IMR-90 (cell line): Measurements from ENCODE around the gene CASK. TPM values are rescaled to one million over a fixed set of nuclear protein-coding genes. Genes with fewer than 3 reads are reported as not detected.
A peak's percentile ranks its signal among the peaks of the same experiment; 100 is the strongest.

Source experiments
- ATAC-seq: fragments of 200-7000 bp; cut with Tn5 transposase; 2 replicates; pipeline ENCODE4 v1.9.1; 2020; ENCODE audit warnings: low read depth, mild to moderate bottlenecking, moderate library complexity
- BruUV-seq: library from RNA; stranded (reverse); fragments of 400-500 nt; replicated peaks from 2 replicates; lab custom pipeline; 2021; lab: Mats Ljungman, UMichigan
- CTCF ChIA-PET: fragments of 300-600 bp; formaldehyde crosslinking; extraction: SDS; loops from one replicate; lab custom pipeline; 2021; ENCODE audit warnings: antibody characterized with exemption; lab: Yijun Ruan, JAX
- POLR2A ChIA-PET: fragments of 300-600 bp; sonication (Branson Sonifier 250); formaldehyde crosslinking; loops from one replicate; lab custom pipeline; 2022; ENCODE audit warnings: antibody characterized with exemption; ENCODE audit not compliant: unreplicated experiment; lab: Charles Lee
- DNase-seq: peaks from one replicate; pipeline ENCODE4 v3.0.0; 2013
- H2AFZ ChIP-seq: replicated peaks from 2 replicates; pipeline ENCODE3; 2013; ENCODE audit warnings: low read length, mild to moderate bottlenecking; ENCODE audit not compliant: poor library complexity
- H2AK5ac ChIP-seq: 2 replicates; pipeline ENCODE4 v1.6.1; 2013; ENCODE audit warnings: low read depth, low read length, inconsistent platforms
- H2AK9ac ChIP-seq: replicated peaks from 2 replicates; pipeline ENCODE3; 2013; ENCODE audit warnings: mild to moderate bottlenecking, low read depth, low read length, moderate library complexity; ENCODE audit not compliant: poor library complexity
- H2BK120ac ChIP-seq: 2 replicates; pipeline ENCODE4 v1.6.1; 2013; ENCODE audit warnings: low read depth, low read length, inconsistent platforms
- H2BK15ac ChIP-seq: 3 replicates; pipeline ENCODE4 v1.6.1; 2013; ENCODE audit warnings: low read depth, low read length, inconsistent platforms
- H2BK20ac ChIP-seq: 2 replicates; pipeline ENCODE4 v1.6.1; 2013; ENCODE audit warnings: low read depth, mild to moderate bottlenecking, inconsistent platforms, low read length, moderate library complexity
- H2BK5ac ChIP-seq: 2 replicates; pipeline ENCODE4 v1.6.1; 2013; ENCODE audit warnings: mild to moderate bottlenecking, low read depth, low read length, inconsistent platforms; ENCODE audit not compliant: poor library complexity, severe bottlenecking
- H3K14ac ChIP-seq: replicated peaks from 2 replicates; pipeline ENCODE4 v1.6.1; 2013; ENCODE audit warnings: low read depth, low read length, inconsistent platforms
- H3K18ac ChIP-seq: 2 replicates; pipeline ENCODE4 v1.6.1; 2013; ENCODE audit warnings: low read depth, low read length, control low read depth
- H3K23ac ChIP-seq: 2 replicates; pipeline ENCODE4 v1.6.1; 2013; ENCODE audit warnings: low read depth, low read length, inconsistent platforms
- H3K27ac ChIP-seq: 2 replicates; pipeline ENCODE4 v1.5.1; 2013; ENCODE audit warnings: mild to moderate bottlenecking, control low read depth, low read length; ENCODE audit not compliant: insufficient read depth
- H3K27me3 ChIP-seq: 2 replicates; pipeline ENCODE4 v1.6.1; 2013; ENCODE audit warnings: low read length; ENCODE audit not compliant: control insufficient read depth, insufficient read depth
- H3K36me3 ChIP-seq: 2 replicates; pipeline ENCODE4 v1.6.1; 2013; ENCODE audit warnings: low read length, mixed read lengths; ENCODE audit not compliant: control insufficient read depth, insufficient read depth
- H3K4ac ChIP-seq: 2 replicates; pipeline ENCODE4 v1.6.1; 2013; ENCODE audit warnings: low read depth, low read length, inconsistent platforms
- H3K4me1 ChIP-seq: 2 replicates; pipeline ENCODE4 v1.6.1; 2013; ENCODE audit warnings: low read length, mixed read lengths; ENCODE audit not compliant: control insufficient read depth, insufficient read depth
- H3K4me2 ChIP-seq: 2 replicates; pipeline ENCODE4 v1.6.1; 2013; ENCODE audit warnings: low read depth, mild to moderate bottlenecking, control low read depth, low read length, moderate library complexity
- H3K4me3 ChIP-seq: 2 replicates; pipeline ENCODE4 v1.5.1; 2013; ENCODE audit warnings: low read depth, mild to moderate bottlenecking, control low read depth, low read length, moderate library complexity; ENCODE audit not compliant: insufficient read depth
- H3K56ac ChIP-seq: 2 replicates; pipeline ENCODE4 v1.6.1; 2013; ENCODE audit warnings: low read length, inconsistent platforms; ENCODE audit not compliant: insufficient read depth; ENCODE audit errors: extremely low read depth
- H3K79me1 ChIP-seq, 2 experiments: 2 replicates each; pipeline ENCODE4 v1.6.1; 2013; ENCODE audit warnings: low read length in 2 of 2, inconsistent platforms in 1 of 2, low read depth in 1 of 2
- H3K9ac ChIP-seq: 2 replicates; pipeline ENCODE4 v1.6.1; 2013; ENCODE audit warnings: low read depth, low read length, control low read depth
- H3K9me1 ChIP-seq: 2 replicates; pipeline ENCODE4 v1.6.1; 2013; ENCODE audit warnings: low read length, inconsistent platforms; ENCODE audit not compliant: insufficient read depth
- H3K9me3 ChIP-seq: 2 replicates; pipeline ENCODE4 v1.6.1; 2013; ENCODE audit warnings: low read length; ENCODE audit not compliant: control insufficient read depth, insufficient read depth
- H4K20me1 ChIP-seq: 2 replicates; pipeline ENCODE4 v1.6.1; 2013; ENCODE audit warnings: low read length, inconsistent platforms; ENCODE audit not compliant: insufficient read depth
- H4K5ac ChIP-seq: 2 replicates; pipeline ENCODE4 v1.6.1; 2013; ENCODE audit warnings: mild to moderate bottlenecking, low read depth, low read length, control low read depth
- H4K8ac ChIP-seq, 2 experiments: 2 replicates each; pipeline ENCODE4 v1.6.1; 2013; ENCODE audit warnings: low read depth in 2 of 2, low read length in 2 of 2, control low read depth in 1 of 2, inconsistent platforms in 1 of 2
- H4K91ac ChIP-seq: 2 replicates; pipeline ENCODE4 v1.6.1; 2013; ENCODE audit warnings: low read depth, low read length, inconsistent platforms; ENCODE audit not compliant: insufficient read depth
- CEBPB ChIP-seq: IDR thresholded peaks from 2 replicates; pipeline ENCODE4 v1.6.1; 2012; ENCODE audit warnings: low read depth, low read length, improper control_type of control experiment
- FOS ChIP-seq: fragments of 150-350 bp; IDR thresholded peaks from 2 replicates; pipeline ENCODE4 v1.6.1; 2016; ENCODE audit warnings: low read depth, low read length
- POLR2A ChIP-seq: IDR thresholded peaks from 2 replicates; pipeline ENCODE4 v1.6.1; 2012; ENCODE audit warnings: mild to moderate bottlenecking, low read depth, low read length
- WGBS, 2 experiments: methylation state at CpG; one replicate each; pipeline versions ENCODE4 v1.1.5 to v1.1.7; 2013; ENCODE audit warnings: missing lambda C conversion rate in 2 of 2; ENCODE audit not compliant: insufficient read length in 1 of 2; ENCODE audit errors: extremely low coverage in 2 of 2; 5-methylcytosine and 5-hydroxymethylcytosine counted together
- dilution Hi-C: fragments of 300-500 bp; cut with HindIII; formaldehyde crosslinking; loops from one replicate; pipeline ENCODE4 v1.14.3; 2018; ENCODE audit warnings: low sequenced_read_pairs; ENCODE audit not compliant: unreplicated experiment
- in situ Hi-C: fragments of 300-500 bp; cut with MboI; formaldehyde crosslinking; loops from 3 replicates; pipeline ENCODE4 v1.14.3; 2019; ENCODE audit warnings: low sequenced_read_pairs, inconsistent platforms, mixed read lengths
- intact Hi-C: fragments of 100-400 bp; cut with micrococcal nuclease; formaldehyde crosslinking; loops from 2 replicates; pipeline ENCODE4 v1.10.0; 2022
- polyA plus RNA-seq, 3 experiments: library from polyadenylated mRNA; depleted of rRNA; stranded (reverse); fragments of >200 nt; gene quantifications; 2 replicates each; pipeline ENCODE4 v1.2.3, GENCODE V29; 2012; ENCODE audit warnings: low replicate concordance in 1 of 3
- total RNA-seq: library from RNA; depleted of rRNA; stranded (reverse); fragments of >200 nt; gene quantifications from 2 replicates; pipeline ENCODE4 v1.2.3, GENCODE V29; 2012

Gene CASK
- total and polyA plus RNA-seq, 2 of the 4 experiments (the other 2 are of a cell fraction) = 9.4 to 17.7 TPM

DNA sequence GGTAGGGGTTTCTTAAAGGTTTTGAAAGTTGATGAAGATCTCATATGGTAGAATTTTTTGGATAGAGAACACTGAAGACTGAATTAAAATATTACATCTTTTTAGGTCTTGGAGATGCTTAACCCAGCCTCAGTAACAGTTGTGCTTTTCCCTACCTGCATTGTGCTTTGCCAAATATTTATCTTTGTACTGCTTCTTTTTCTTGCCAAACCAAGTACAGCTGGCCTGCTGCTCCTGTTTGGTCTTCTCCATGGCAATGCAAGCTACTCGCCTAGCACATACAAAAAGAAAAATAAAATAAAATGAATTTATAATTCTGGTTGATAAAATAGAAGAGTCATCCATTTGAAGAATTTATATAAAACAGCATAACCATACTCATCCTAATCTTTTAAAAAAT, 380.8 kb downstream of the CASK start:
- H3K14ac ChIP-seq = no peak overlapping the region
- no peak overlapping the region for H4K91ac ChIP-seq
- peak overlapping the region; percentile 13; the same call in 1 of the 2 replicates for H2AK5ac ChIP-seq
- H2BK5ac ChIP-seq = peak overlapping the region; percentile 60
- ChIA-PET POLR2A (interaction anchor here (1.0 kb wide), 1 partner anchor 209 kb away, joined by 3 read pairs; no protein-coding TSS in a partner anchor), CTCF (interaction anchor here (1.1 kb wide), 1 partner anchor 12 kb away, joined by 3 read pairs; no protein-coding TSS in a partner anchor)
- H3K23ac ChIP-seq = no peak overlapping the region
- H2BK20ac ChIP-seq = 0 out of 2 replicates have a peak overlapping the region, but pooled peaks have one; percentile 47
- H3K9ac ChIP-seq = no peak overlapping the region
- peaks cover 6% of the 10 kb centered on the region for H3K4me1 ChIP-seq
- DNase-seq (no peak), ATAC-seq (no peak)
- intact Hi-C loops = no loop called here
- H4K20me1 ChIP-seq = no peaks in the 10 kb centered on the region
- TF ChIP-seq CEBPB (no peak), POLR2A (no peak), FOS (no peak)
- no peak overlapping the region for H2AK9ac ChIP-seq
- no peak overlapping the region for H3K4me3 ChIP-seq
- no peak overlapping the region for H4K8ac ChIP-seq
- dilution Hi-C loops = no loop called here
- H2AFZ ChIP-seq = no peak overlapping the region
- no peaks in the 10 kb centered on the region for H3K79me1 ChIP-seq
- H3K18ac ChIP-seq = no peak overlapping the region
- BruUV-seq = no TSS peak
- no peak overlapping the region for H2BK120ac ChIP-seq
- no peak overlapping the region for H3K4ac ChIP-seq
- H3K36me3 ChIP-seq = peaks cover 1% of the 10 kb centered on the region; the same call in 1 of the 2 replicates
- H3K9me3 ChIP-seq = no peaks in the 10 kb centered on the region
- no CpG with 5 or more reads among the region's 1 CpG for WGBS, 2 experiments
- H3K9me1 ChIP-seq = peaks cover 2% of the 10 kb centered on the region; the same call in 1 of the 2 replicates
- H3K56ac ChIP-seq = no peak overlapping the region
- no peak overlapping the region for H3K4me2 ChIP-seq
- no peak overlapping the region for H4K5ac ChIP-seq
- in situ Hi-C loops = no loop called here
- no peak overlapping the region for H2BK15ac ChIP-seq
- no peak overlapping the region for H3K27ac ChIP-seq
- no peaks in the 10 kb centered on the region; the same call in 1 of the 2 replicates for H3K27me3 ChIP-seq
